ENCODE results near the gene CD200R1L. TPM values are rescaled to one million over a fixed set of nuclear protein-coding genes. Genes with fewer than 3 reads are reported as not detected.

The CD200R1L gene
- total and polyA plus RNA-seq, 9 of the 15 experiments (the other 6 are each of a cell fraction or from before 2014, with no cell fraction given): not detected

GRCh38 chr3:112769286-112769978 is 77.2 kb downstream of the CD200R1L start:
- FAIRE-seq (no peak), DNase-seq (ENCODE audit: extremely low read depth in 1 of 4, low spot score in 3 of 4) (no peak), ATAC-seq (no peak)
- BruUV-seq (replicated peaks): no TSS peak
- H3K27me3 ChIP-seq (ENCODE audit: control insufficient read depth in 2 of 2, insufficient read depth in 2 of 2, low read length in 2 of 2): no peaks in the 10 kb centered on the region
- no peak overlapping the region for H3K4me2 ChIP-seq (ENCODE audit: insufficient read depth, low read length)
- in situ Hi-C loops (cut with MboI) (no loop called here), intact Hi-C loops (cut with micrococcal nuclease) (no loop called here)
- no peak overlapping the region for H2AFZ ChIP-seq (ENCODE audit: low read depth, low read length)
- no peaks in the 10 kb centered on the region for H3K9me1 ChIP-seq (ENCODE audit: control insufficient read depth, insufficient read depth, low read length)
- peaks cover 0 to 24% of the 10 kb centered on the region in 2 experiments; a peak in 3 of 5 replicates for H3K4me1 ChIP-seq (replicated peaks in 1 of 2; ENCODE audit: control insufficient read depth in 2 of 2, insufficient read depth in 2 of 2, low read length in 2 of 2)
- CTCF ChIA-PET (ENCODE audit: low intra/inter-chr PET ratio): no interaction called here
- H3K9me3 ChIP-seq (replicated peaks; ENCODE audit: control insufficient read depth, insufficient read depth, low read depth, low read length): no peaks in the 10 kb centered on the region
- no peaks in the 10 kb centered on the region for H4K20me1 ChIP-seq (replicated peaks; ENCODE audit: control insufficient read depth, insufficient read depth, low read length)
- WGBS (ENCODE audit: insufficient coverage, low coverage, missing lambda C conversion rate): 56% methylated on average over 1 of the region's 1 CpG
- H3K9ac ChIP-seq (ENCODE audit: insufficient read depth in 1 of 2, low read depth in 2 of 2, low read length in 2 of 2): no peak overlapping the region
- no peak overlapping the region for H3K4me3 ChIP-seq
- H3K79me2 ChIP-seq (ENCODE audit: control insufficient read depth, insufficient read depth, low read length): no peaks in the 10 kb centered on the region
- H3K36me3 ChIP-seq (ENCODE audit: control insufficient read depth, insufficient read depth, low read length): no peaks in the 10 kb centered on the region
- H3K27ac ChIP-seq (ENCODE audit: extremely low read depth, low read depth, low read length): peak overlapping the region; percentile 41; the same call in 1 of the 3 replicates
- POLR2A ChIA-PET: interaction anchor here (1.9 kb wide), 1 partner anchor 10 kb away, joined by 7 read pairs; no protein-coding TSS in a partner anchor
- TF ChIP-seq KDM4B (IDR thresholded peaks at IDR 0.05; ENCODE audit: borderline replicate concordance in 2 of 2, low read depth in 1 of 2) (no peak), ZNF589 (CRISPR knock-in tag; IDR thresholded peaks at IDR 0.05; ENCODE audit: low read depth) (peak; percentile 91), ZNF592 (IDR thresholded peaks at IDR 0.05) (peak; percentile 93), NR2C2 (CRISPR knock-in tag; IDR thresholded peaks at IDR 0.05) (no peak), NR2C2 (tag; IDR thresholded peaks at IDR 0.05) (0 out of 2 replicates have a peak, but pooled peaks have one; percentile 32), HINFP (tag; conservative IDR thresholded peaks at IDR 0.05; ENCODE audit: low read depth) (peak; percentile 69; the same call in 1 of the 2 replicates), CEBPG (CRISPR knock-in tag; IDR thresholded peaks at IDR 0.05) (no peak), CEBPG (tag; conservative IDR thresholded peaks at IDR 0.05 in 1 of 2, IDR thresholded peaks at IDR 0.05 in 1 of 2) (no peak), PTTG1 (tag; IDR thresholded peaks at IDR 0.05; ENCODE audit: low read depth) (peak; percentile 69; the same call in 1 of the 2 replicates), ID3 (CRISPR knock-in tag; IDR thresholded peaks at IDR 0.05) (no peak), ID3 (tag; IDR thresholded peaks at IDR 0.05) (peak; percentile 70; the same call in 1 of the 2 replicates), ZKSCAN8 (CRISPR knock-in tag; IDR thresholded peaks at IDR 0.05) (no peak), ZNF766 (CRISPR knock-in tag; conservative IDR thresholded peaks at IDR 0.05) (0 out of 2 replicates have a peak, but pooled peaks have one; percentile 19), NR4A1 (CRISPR knock-in tag; IDR thresholded peaks at IDR 0.05) (no peak), NR4A1 (tag; IDR thresholded peaks at IDR 0.05) (peak; percentile 92), SMAD4 (CRISPR knock-in tag; conservative IDR thresholded peaks at IDR 0.05) (peak; percentile 28; the same call in 1 of the 2 replicates)
